ENCODE data around the gene FAM193A.
"Not testable (repeated sequence)": the region's sequence is repeated elsewhere in the genome, so short reads cannot be mapped to it uniquely, and the experiment has no call there.

The FAM193A gene

GRCh38 chr4:2754848-2755819, 218.7 kb downstream of the FAM193A start:
- DNase-seq (ENCODE audit: low read depth): no peak

- peak; percentile 73 for DNase-seq (ENCODE audit: low read depth)
Measured at GRCh38 chr4:2755821-2756690, 219.6 kb downstream of the FAM193A start, which contains the start of gene TNIP2. Gene TNIP2, minus strand, starts transcription at chr4:2756336. Its CDS starts 47 bp downstream, at chr4:2756289.

- DNase-seq (ENCODE audit: low read depth): no peak
Measured at GRCh38 chr4:2756691-2757350, 220.4 kb downstream of the FAM193A start.

GRCh38 chr4:2757426-2757825, 221.0 kb downstream of the FAM193A start:
- DNase-seq (ENCODE audit: low read depth): no peak

GRCh38 chr4:2761035-2761923, 224.8 kb downstream of the FAM193A start:
- DNase-seq (ENCODE audit: low read depth): no peak

- DNase-seq (ENCODE audit: low read depth): no peak
Measured at GRCh38 chr4:2762048-2762447, 225.6 kb downstream of the FAM193A start.

GRCh38 chr4:2762486-2763370, 226.3 kb downstream of the FAM193A start:
- DNase-seq (ENCODE audit: low read depth): not testable (repeated sequence)

GRCh38 chr4:2763511-2763967, 227.1 kb downstream of the FAM193A start:
- DNase-seq (ENCODE audit: low read depth): no peak

GRCh38 chr4:2765832-2766526, 229.5 kb downstream of the FAM193A start:
- DNase-seq (ENCODE audit: low read depth): no peak

GRCh38 chr4:2767046-2767704, 230.7 kb downstream of the FAM193A start:
- DNase-seq (ENCODE audit: low read depth): no peak

GRCh38 chr4:2767705-2768074, 231.2 kb downstream of the FAM193A start:
- no peak for DNase-seq (ENCODE audit: low read depth)

- no peak for DNase-seq (ENCODE audit: low read depth)
Measured at GRCh38 chr4:2768124-2768523, 231.7 kb downstream of the FAM193A start.

- DNase-seq (ENCODE audit: low read depth): no peak
Measured at GRCh38 chr4:2768921-2769336, 232.5 kb downstream of the FAM193A start.

- no peak for DNase-seq (ENCODE audit: low read depth)
Measured at GRCh38 chr4:2771264-2771663, 234.8 kb downstream of the FAM193A start.

GRCh38 chr4:2780643-2781042, 244.2 kb downstream of the FAM193A start:
- DNase-seq (ENCODE audit: low read depth): not testable (repeated sequence)

- DNase-seq (ENCODE audit: low read depth): no peak
Measured at GRCh38 chr4:2781911-2782310, 245.5 kb downstream of the FAM193A start.

All from activated T-helper 9 cell treated with anti-CD3 and anti-CD28 coated beads, Interleukin-2, amount 50 U/mL, for 16 hours (primary cell).